B cell (primary cell): ENCODE measurements around the gene FBXL13. TPM values are rescaled to one million over a fixed set of nuclear protein-coding genes. Genes with fewer than 3 reads are reported as not detected.

Source experiments
- ATAC-seq: fragments of 200-7000 bp; cut with Tn5 transposase; one replicate; pipeline ENCODE4 v1.10.0; 2021; ENCODE audit warnings: low read depth, mild to moderate bottlenecking, moderate number of reproducible peaks, moderate library complexity
- CTCF ChIA-PET: fragments of 350-600 bp; sonication (Branson Sonifier 250); formaldehyde crosslinking; loops from one replicate; lab custom pipeline; 2021; ENCODE audit warnings: antibody characterized with exemption, inconsistent platforms; lab: Charles Lee
- POLR2A ChIA-PET: fragments of 350-600 bp; sonication (Branson Sonifier 250); formaldehyde crosslinking; loops from one replicate; lab custom pipeline; 2021; ENCODE audit warnings: antibody characterized with exemption; lab: Charles Lee
- DNase-seq: peaks from one replicate; pipeline ENCODE4 v3.0.0; 2013
- H2AFZ ChIP-seq: 2 replicates; pipeline ENCODE4 v1.6.1; 2012; ENCODE audit warnings: mild to moderate bottlenecking, low read depth, low read length; ENCODE audit not compliant: insufficient read depth, poor library complexity, severe bottlenecking
- H3K27ac ChIP-seq, 2 donors: 1 replicate in 1 of 2; 2 replicates in 1 of 2; pipeline ENCODE4 v1.5.1; 2012 to 2013; ENCODE audit warnings: low read length in 2 of 2, mild to moderate bottlenecking in 2 of 2, moderate library complexity in 1 of 2
- H3K27me3 ChIP-seq, 4 experiments: fragments of 200-600 bp in 1 of 4; sonication (generic) in 1 of 4; replicated peaks in 1 of 4; 1 replicate in 2 of 4; 2 replicates in 2 of 4; pipeline versions ENCODE4 v1.6.1 to v1.7.0; 2013 to 2016; ENCODE audit warnings: low read length in 3 of 4, mild to moderate bottlenecking in 2 of 4, mixed read lengths in 1 of 4, moderate library complexity in 1 of 4; ENCODE audit not compliant: insufficient read depth in 4 of 4, control insufficient read depth in 3 of 4; ENCODE audit errors: control extremely low read depth in 1 of 4
- H3K36me3 ChIP-seq, 2 experiments: replicated peaks in 1 of 2; 1 replicate in 1 of 2; 2 replicates in 1 of 2; pipeline versions ENCODE4 v1.6.1 to v1.7.1; 2013; ENCODE audit warnings: low read length in 1 of 2; ENCODE audit not compliant: insufficient read depth in 2 of 2, control insufficient read depth in 1 of 2; ENCODE audit errors: control extremely low read depth in 1 of 2, extremely low read depth in 1 of 2
- H3K4me1 ChIP-seq, 2 donors: fragments of 200-600 bp in 1 of 2; sonication (generic) in 1 of 2; 1 replicate in 1 of 2; 2 replicates in 1 of 2; pipeline versions ENCODE4 v1.5.1 to v1.6.1; 2013 to 2017; ENCODE audit warnings: low read length in 2 of 2; ENCODE audit not compliant: control insufficient read depth in 2 of 2, insufficient read depth in 2 of 2
- H3K4me2 ChIP-seq: replicated peaks from 2 replicates; pipeline ENCODE3; 2012; ENCODE audit warnings: mild to moderate bottlenecking, low read depth, low read length; ENCODE audit not compliant: poor library complexity, severe bottlenecking
- H3K4me3 ChIP-seq, 5 experiments: fragments of 200-600 bp in 1 of 5; sonication (generic) in 1 of 5; 1 replicate in 3 of 5; 2 replicates in 2 of 5; pipeline versions ENCODE4 v1.5.1 to v1.7.0; 2011 to 2016; ENCODE audit warnings: low read length in 4 of 5, mild to moderate bottlenecking in 4 of 5, low read depth in 2 of 5, control low read depth in 1 of 5, moderate library complexity in 1 of 5; ENCODE audit not compliant: insufficient read depth in 1 of 5; ENCODE audit errors: control extremely low read depth in 1 of 5, extremely low read depth in 1 of 5
- H3K79me2 ChIP-seq: fragments of 200-600 bp; sonication (generic); one replicate; pipeline ENCODE4 v1.6.0; 2016; ENCODE audit warnings: low read length; ENCODE audit not compliant: control insufficient read depth, insufficient read depth
- H3K9ac ChIP-seq: fragments of 200-600 bp; sonication (generic); 2 replicates; pipeline ENCODE4 v1.6.1; 2017; ENCODE audit warnings: mild to moderate bottlenecking, low read length, moderate library complexity
- H3K9me3 ChIP-seq, 3 donors: one replicate each; pipeline versions ENCODE4 v1.6.1 to v1.7.1; 2013; ENCODE audit warnings: low read length in 2 of 3; ENCODE audit not compliant: control insufficient read depth in 2 of 3, insufficient read depth in 1 of 3; ENCODE audit errors: control extremely low read depth in 1 of 3
- H4K20me1 ChIP-seq: 2 replicates; pipeline ENCODE4 v1.6.0; 2012; ENCODE audit warnings: mild to moderate bottlenecking, low read length; ENCODE audit not compliant: insufficient read depth, control insufficient read depth, poor library complexity, severe bottlenecking
- H3K27ac Mint-ChIP-seq: one replicate; pipeline ENCODE4 v1.8.0; 2021; ENCODE audit warnings: mixed read lengths
- H3K27me3 Mint-ChIP-seq: one replicate; pipeline ENCODE4 v1.8.0; 2021; ENCODE audit warnings: mixed read lengths
- H3K4me1 Mint-ChIP-seq: one replicate; pipeline ENCODE4 v1.8.0; 2021; ENCODE audit warnings: mixed read lengths
- H3K4me3 Mint-ChIP-seq: one replicate; pipeline ENCODE4 v1.8.0; 2021; ENCODE audit warnings: mixed read lengths
- H3K9me3 Mint-ChIP-seq: one replicate; pipeline ENCODE4 v1.8.0; 2022; ENCODE audit warnings: mixed read lengths; ENCODE audit not compliant: insufficient read depth
- EZH2 ChIP-seq: IDR thresholded peaks from 2 replicates; pipeline ENCODE4 v1.6.1; 2012; ENCODE audit warnings: borderline replicate concordance, low read depth, mild to moderate bottlenecking, moderate library complexity, low read length; ENCODE audit not compliant: insufficient read depth, poor library complexity, severe bottlenecking
- WGBS: methylation state at CpG from one replicate; pipeline ENCODE4 v1.1.5; 2013; ENCODE audit warnings: missing lambda C conversion rate; ENCODE audit not compliant: insufficient coverage; 5-methylcytosine and 5-hydroxymethylcytosine counted together
- intact Hi-C: fragments of 100-400 bp; cut with micrococcal nuclease; formaldehyde crosslinking; loops from one replicate; pipeline ENCODE4 v1.10.0; 2022
- polyA plus RNA-seq: library from polyadenylated mRNA; depleted of rRNA; stranded (reverse); fragments of >200 nt; gene quantifications from 2 replicates; pipeline ENCODE4 v1.2.3, GENCODE V29; 2012
- total RNA-seq, 2 donors: library from RNA; stranded (reverse); fragments of 120-200 nt in 1 of 2; gene quantifications; 1 replicate in 1 of 2; 2 replicates in 1 of 2; pipeline versions ENCODE4 v1.2.3 to v1.2.4, GENCODE V29; 2013 to 2022
- TF ChIP-seq, protein P1 (sequence below): fragments of 200-600 bp; IDR thresholded peaks from one replicate; pipeline ENCODE4 v1.8.0; 2022; ENCODE audit warnings: antibody characterized with exemption, mild to moderate bottlenecking

Gene FBXL13
- total and polyA plus RNA-seq, 2 donors (not counting 1 experiment from before 2014, with no cell fraction given): 0.22 to 4.0 TPM

DNA sequence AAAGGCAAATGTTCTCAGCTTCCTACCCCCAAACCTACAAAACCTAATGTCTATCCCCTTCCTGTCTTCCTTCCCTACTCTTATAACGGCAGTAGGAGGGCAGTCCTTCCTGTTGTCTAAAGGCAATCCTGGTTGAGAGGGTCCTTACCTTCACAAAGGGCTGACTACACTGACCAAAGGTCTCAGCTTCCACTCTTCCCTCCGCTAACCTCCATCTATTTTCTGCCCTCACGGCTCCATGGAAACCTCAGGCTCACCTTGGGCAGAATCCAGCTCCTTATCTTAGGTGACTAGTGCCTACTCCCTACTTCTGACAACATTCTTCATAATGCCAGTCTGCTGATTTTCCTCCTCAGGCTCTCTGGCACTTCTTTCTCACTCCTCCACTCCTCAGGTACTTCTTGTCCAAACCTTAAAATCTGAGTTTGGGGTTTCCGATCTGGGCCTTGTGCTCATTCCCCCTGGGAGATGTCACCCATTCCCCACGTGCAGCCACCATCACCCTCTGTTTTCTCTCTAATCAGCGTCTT, 542 bp downstream of the FBXL13 start:
- Mint-ChIP-seq H3K9me3 (no peaks in the 10 kb centered on the region), H3K27me3 (no peaks in the 10 kb centered on the region), H3K4me1 (peaks cover 32% of the 10 kb centered on the region), H3K4me3 (peak overlapping the region; percentile 97), H3K27ac (peak overlapping the region; percentile 95)
- H3K9me3 ChIP-seq: no peaks in the 10 kb centered on the region
- TF ChIP-seq EZH2: no peak
- TF ChIP-seq, protein P1, sequence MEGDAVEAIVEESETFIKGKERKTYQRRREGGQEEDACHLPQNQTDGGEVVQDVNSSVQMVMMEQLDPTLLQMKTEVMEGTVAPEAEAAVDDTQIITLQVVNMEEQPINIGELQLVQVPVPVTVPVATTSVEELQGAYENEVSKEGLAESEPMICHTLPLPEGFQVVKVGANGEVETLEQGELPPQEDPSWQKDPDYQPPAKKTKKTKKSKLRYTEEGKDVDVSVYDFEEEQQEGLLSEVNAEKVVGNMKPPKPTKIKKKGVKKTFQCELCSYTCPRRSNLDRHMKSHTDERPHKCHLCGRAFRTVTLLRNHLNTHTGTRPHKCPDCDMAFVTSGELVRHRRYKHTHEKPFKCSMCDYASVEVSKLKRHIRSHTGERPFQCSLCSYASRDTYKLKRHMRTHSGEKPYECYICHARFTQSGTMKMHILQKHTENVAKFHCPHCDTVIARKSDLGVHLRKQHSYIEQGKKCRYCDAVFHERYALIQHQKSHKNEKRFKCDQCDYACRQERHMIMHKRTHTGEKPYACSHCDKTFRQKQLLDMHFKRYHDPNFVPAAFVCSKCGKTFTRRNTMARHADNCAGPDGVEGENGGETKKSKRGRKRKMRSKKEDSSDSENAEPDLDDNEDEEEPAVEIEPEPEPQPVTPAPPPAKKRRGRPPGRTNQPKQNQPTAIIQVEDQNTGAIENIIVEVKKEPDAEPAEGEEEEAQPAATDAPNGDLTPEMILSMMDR: no peak
- H3K36me3 ChIP-seq: no peaks in the 10 kb centered on the region
- H3K27ac ChIP-seq: peak overlapping the region; percentile 45 to 82
- peak overlapping the region; percentile 58 to 92 (median 66) for H3K4me3 ChIP-seq
- POLR2A ChIA-PET: interaction anchor here (1.2 to 2.2 kb wide), 2 partner anchors 75 to 326 kb away, joined by 4 to 8 read pairs; partner anchors contain the start of genes FAM185A and NAPEPLD
- 22% methylated on average over 6 of the region's 6 CpGs for WGBS
- peak overlapping the region; percentile 96 for H2AFZ ChIP-seq
- H3K9ac ChIP-seq: peak overlapping the region; percentile 73
- peaks cover 30% of the 10 kb centered on the region for H3K79me2 ChIP-seq
- no peak for DNase-seq
- H3K4me1 ChIP-seq: peaks cover 13 to 24% of the 10 kb centered on the region in 2 donors
- intact Hi-C loops: loop anchor here (1.0 to 5.0 kb wide), 3 partner anchors 75 to 325 kb away; partner anchors contain the start of genes FAM185A, NAPEPLD and PSMC2
- H3K27me3 ChIP-seq: no peaks in the 10 kb centered on the region
- H4K20me1 ChIP-seq: no peaks in the 10 kb centered on the region
- H3K4me2 ChIP-seq: peak overlapping the region; percentile 88
- ATAC-seq: no peak
- CTCF ChIA-PET: interaction anchor here (1.3 to 6.5 kb wide), 2 partner anchors 11 to 12 kb away, joined by 3 to 40 read pairs; no protein-coding TSS in a partner anchor

DNA sequence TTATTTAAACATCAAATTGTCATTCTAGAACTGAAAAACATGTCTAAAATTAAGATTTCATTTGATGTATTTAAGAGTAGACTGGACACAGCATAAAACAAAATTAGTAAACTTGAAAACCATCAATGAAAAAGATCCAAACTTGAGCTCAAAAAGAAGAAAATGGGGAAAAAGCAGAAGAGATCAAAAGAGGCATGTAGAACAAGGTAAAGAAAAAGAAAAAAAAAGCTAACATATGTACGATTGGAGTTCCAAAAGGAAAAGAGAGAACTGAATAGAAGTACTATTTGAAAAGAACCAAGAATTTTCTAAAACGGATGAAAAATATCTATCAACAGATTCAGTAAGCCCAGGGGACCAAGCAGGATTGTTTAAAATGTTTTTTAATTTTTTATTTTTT, 3.6 kb downstream of the FBXL13 start:
- Histone ChIP-seq H3K4me3 (no peak overlapping the region), H3K36me3 (no peaks in the 10 kb centered on the region), H3K4me2 (no peak overlapping the region), H3K79me2 (peaks cover 6% of the 10 kb centered on the region), H3K27me3 (no peaks in the 10 kb centered on the region), H3K4me1 (peaks cover 9 to 13% of the 10 kb centered on the region in 2 donors), H2AFZ (no peak overlapping the region), H3K9me3 (no peaks in the 10 kb centered on the region), H3K9ac (no peak overlapping the region), H4K20me1 (no peaks in the 10 kb centered on the region), H3K27ac (no peak overlapping the region)
- DNase-seq (no peak), ATAC-seq (no peak)
- no CpG with 5 or more reads among the region's 2 CpGs for whole genome bisulfite sequencing
- intact Hi-C loops: loop anchor here (5.0 kb wide), 1 partner anchor 276 kb away; the partner anchor contains the start of gene PSMC2
- Mint-ChIP-seq H3K4me1 (peaks cover 17% of the 10 kb centered on the region), H3K27ac (no peak overlapping the region), H3K9me3 (no peaks in the 10 kb centered on the region), H3K4me3 (no peak overlapping the region), H3K27me3 (no peaks in the 10 kb centered on the region)
- CTCF ChIA-PET: interaction anchor here (1.3 to 6.5 kb wide), 3 partner anchors 9 to 13 kb away, joined by 3 to 40 read pairs (median 3); no protein-coding TSS in a partner anchor
- TF ChIP-seq, protein P1: no peak
- no peak for TF ChIP-seq EZH2
- POLR2A ChIA-PET: no interaction called here
